ENCODE results near the gene KRT12.
"Not testable (repeated sequence)": the region's sequence is repeated elsewhere in the genome, so short reads cannot be mapped to it uniquely, and the experiment has no call there.

KRT12 gene

GRCh38 chr17:40883626-40884334, 16.8 kb upstream of the KRT12 start:
- DNase-seq, result no peak

DNA sequence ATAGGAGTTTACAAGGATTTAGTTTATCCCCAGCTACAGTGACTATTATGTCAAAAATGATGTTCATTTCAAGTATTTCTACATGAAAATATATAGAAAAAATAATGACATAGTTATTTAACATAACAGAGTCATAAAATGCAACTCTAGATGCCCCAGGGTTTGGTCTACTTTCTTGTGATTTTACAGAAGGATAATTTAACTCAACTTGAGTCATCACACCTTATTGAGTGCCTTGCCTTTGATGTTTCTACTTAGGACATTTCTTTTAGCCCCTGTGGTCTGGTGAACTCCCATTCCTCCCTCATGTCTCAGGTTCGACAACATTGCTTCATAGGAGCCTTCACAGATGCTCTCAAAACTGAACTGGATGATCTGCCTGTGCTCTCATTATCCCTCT, 16.0 kb upstream of the KRT12 start:
- DNase-seq, result no peak

DNA sequence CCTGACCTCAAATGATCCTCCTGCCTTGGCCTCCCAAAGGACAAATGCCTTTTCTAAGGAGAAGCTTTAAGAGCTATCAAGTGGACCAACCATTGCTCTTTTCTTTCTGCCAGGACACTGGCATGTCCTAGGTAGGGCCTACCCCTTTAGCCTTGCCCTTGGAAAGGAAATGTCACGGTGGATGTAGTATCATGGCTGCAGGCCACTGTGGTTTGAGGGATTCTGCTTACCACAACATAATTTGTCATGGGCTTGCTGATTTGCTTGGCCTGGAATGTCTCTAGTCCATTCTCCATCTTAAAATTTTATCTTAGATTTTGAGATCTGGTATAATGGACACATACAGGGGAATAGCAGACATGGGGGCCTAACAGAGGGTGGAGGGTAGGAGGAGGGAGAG, 12.0 kb upstream of the KRT12 start:
- no peak for DNase-seq

DNA sequence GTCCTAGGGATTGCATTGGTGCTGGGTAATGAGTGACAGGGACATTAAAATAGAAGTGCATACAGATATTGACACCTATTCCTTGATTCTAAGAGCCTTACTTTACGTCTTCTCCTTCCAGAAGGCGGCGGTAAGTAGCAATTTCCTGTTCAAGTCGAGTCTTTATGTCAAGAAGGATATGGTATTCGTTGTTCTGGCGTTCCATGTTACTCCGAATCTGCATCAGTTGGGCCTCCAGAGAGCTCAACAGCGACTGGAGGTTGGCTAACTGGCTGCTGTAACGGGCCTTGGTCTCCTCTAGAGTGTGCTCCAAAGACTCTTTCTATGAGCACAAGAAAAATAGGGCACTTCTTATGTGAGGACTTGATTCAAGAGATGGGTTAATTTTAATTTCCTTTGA, 11.0 kb upstream of the KRT12 start:
- no peak for DNase-seq

DNA sequence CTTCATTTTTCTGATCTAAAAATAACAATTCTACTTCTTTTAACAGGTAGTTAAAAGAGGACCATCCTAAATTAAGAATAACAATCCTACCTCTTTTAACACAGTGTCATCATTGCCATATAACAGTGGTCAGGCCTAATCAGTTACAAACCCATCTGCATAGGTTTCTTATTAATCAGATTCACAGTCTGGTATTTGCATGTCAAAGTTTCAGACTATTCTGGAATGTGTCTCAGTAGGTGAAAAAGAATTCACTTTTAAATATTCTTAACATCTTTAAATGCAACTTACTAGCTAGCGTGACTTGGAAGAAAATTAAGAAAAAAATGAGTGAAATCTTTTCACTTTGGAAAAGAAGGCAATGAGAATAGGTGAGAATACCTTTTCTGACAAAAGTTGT, 6.8 kb upstream of the KRT12 start:
- no peak for DNase-seq

DNA sequence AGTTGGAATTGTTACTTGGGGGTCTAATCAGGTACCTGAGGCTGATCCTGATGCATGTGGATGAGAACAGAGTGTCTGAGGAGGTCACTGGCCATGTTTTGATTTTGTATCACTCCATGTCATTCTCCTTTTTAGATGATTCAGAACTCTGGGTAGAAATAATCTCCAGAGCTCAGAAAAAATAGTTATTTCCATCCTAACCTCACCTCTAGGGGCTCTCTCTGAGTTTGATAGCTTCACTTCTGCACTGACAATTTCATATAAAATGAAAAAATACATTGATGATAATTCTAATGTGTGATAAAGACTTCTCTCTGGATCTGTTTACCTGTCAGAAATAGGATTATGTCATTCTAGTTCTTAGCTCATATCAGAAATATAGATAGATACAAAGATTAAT, 6.2 kb upstream of the KRT12 start:
- DNase-seq, result no peak

DNA sequence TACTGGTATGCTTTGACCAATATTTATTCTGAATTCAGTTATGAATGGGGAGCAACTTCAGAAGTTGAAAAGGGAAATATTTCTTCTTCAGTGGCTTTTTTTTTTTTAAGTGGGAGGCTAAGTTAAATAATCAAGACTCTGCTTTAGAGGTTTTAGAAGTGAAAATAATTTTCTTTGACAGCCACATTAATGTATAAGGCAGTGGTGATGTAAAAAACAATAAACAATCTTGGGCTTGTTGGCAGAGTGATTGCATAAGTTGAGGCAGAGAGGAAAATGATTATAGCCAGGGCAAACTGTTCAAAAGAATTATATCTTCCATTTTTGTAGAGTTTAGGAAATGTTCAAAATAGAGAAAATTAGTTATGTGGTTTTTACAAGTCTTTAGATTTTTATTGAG, 5.4 kb upstream of the KRT12 start:
- no peak for DNase-seq

GRCh38 chr17:40871316-40871715, 4.3 kb upstream of the KRT12 start:
- no peak for DNase-seq

- no peak for DNase-seq
These were observed 3.1 kb upstream of the KRT12 start for GRCh38 chr17:40870136-40870535.

- no peak for DNase-seq
These were observed 2.2 kb downstream of the KRT12 start for GRCh38 chr17:40864661-40865390.

DNA sequence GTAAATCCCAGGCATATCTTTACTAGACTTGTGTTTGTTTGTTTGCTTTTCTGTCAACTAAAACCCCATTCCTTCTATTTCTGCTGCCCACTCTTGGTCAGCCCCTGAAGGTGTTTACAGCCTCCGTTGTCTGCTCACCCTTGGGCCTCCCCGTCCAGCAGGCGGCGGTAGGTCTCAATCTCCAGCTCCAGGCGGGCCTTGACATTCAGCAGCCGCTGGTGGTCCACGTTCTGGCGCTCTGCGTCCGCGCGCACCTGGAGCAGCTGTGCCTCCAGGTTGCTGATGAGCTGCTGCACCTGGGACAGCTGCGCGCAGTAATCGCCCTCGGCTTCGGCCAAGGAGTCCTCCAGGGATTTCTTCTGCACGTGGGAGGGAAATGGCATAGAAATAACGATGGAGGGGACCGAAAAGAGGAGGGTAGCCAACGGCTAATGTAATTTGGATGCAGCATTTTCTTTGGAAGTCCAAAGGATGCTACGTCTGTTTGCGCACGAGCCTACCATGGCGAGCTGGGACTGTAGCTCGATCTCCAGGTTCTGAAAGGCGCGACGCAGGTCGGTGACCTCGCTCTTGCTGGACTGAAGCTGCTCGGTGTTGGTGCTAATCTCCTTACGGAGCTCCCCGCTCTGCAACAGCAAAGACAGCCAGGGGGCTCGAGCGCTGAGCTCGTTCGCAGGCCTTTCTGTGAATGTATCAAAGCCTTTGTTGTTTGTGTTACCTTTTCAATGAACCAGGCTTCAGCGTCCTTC, 3.9 kb downstream of the KRT12 start:
- DNase-seq, result no peak

DNA sequence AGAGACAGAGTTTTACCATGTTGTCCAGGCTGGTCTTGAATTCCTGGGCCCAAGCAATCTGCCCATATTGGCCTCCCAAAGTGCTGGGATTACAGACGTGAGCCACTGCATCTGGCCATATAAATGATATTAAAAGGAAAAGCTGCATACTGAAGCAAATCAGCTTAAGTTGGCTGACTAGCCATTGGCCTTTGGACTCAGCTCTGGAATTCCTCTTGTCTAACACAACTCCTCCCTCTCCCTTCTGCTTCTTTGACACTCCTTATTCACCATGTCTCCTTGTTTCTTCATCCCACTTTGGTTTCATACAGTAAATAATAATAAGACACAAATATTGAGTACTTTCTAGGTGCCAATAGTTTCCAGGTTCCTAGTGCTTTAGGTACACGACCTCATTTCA, 7.5 kb downstream of the KRT12 start:
- no peak for DNase-seq

DNA sequence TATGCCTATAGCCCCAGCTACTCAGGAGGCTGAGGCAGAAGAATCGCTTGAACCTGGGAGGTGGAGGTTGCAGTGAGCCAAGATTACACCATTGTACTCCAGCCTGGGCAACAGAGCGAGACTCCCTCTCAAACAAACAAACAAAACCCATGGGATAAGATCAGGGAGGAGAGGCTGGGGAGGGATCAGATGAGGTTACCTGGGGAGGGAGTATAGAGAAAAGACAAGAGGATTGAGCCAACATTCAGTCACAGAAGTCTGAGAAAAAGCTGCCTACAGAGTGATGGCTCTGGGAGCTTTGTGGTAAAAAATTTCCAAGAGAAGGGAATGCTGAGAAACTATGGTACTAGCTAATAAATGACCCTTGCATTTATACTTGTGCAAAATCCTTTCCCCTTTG, 8.4 kb downstream of the KRT12 start:
- DNase-seq, result not testable (repeated sequence)

GRCh38 chr17:40857535-40857934, 9.5 kb downstream of the KRT12 start:
- DNase-seq, result no peak

DNA sequence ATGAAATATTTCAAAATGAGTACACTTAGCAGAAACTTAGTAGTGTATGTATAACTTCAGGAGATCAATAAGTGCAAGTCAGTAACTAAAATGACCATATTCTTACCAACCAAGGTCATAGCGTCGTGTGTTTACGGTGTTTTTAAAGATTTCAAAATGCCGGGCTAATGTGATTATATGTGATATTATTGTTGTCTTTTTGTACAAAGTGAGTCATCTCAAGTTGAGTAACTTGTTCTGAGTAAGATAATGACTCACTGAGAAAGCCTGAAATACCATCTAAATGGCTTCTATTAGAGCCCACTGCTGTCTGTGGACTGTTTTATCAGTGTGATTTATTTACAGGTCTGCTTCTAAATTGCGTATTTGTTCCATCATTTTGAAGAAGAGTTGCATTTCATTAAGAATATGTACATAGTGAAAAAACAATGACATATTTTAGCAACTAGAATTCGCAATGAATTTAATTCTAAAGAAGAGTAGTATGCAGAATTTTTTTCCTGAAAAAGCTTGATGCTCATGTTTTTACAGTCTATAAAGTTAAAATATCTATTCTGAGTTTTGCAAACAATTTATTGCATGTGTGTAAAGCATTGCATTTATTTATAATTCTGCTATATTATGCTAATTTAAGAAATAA, 12.7 kb downstream of the KRT12 start:
- DNase-seq, result no peak

- DNase-seq, result no peak
These were observed 14.7 kb downstream of the KRT12 start for GRCh38 chr17:40852364-40852763.

GRCh38 chr17:40850293-40850972, 16.6 kb downstream of the KRT12 start:
- no peak for DNase-seq

DNA sequence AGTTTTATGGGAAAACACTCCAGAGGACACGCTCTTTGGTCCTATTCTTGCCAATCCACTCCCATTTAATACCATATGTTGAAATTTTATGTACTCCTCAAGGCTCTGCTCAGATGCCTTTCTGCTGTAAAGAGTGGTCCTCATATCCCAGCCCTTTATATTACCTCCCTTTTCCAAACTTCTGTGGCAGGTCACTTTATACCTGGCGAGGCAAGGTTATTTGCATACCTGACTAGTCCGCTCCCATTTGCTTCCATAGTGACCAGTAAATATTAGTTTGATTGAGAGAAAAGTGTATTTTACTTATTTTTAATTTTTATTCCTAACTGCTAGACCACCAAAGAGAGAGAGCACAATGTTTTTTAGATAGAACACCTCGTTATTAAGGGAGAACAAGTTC, 17.3 kb downstream of the KRT12 start:
- no peak for DNase-seq

DNA sequence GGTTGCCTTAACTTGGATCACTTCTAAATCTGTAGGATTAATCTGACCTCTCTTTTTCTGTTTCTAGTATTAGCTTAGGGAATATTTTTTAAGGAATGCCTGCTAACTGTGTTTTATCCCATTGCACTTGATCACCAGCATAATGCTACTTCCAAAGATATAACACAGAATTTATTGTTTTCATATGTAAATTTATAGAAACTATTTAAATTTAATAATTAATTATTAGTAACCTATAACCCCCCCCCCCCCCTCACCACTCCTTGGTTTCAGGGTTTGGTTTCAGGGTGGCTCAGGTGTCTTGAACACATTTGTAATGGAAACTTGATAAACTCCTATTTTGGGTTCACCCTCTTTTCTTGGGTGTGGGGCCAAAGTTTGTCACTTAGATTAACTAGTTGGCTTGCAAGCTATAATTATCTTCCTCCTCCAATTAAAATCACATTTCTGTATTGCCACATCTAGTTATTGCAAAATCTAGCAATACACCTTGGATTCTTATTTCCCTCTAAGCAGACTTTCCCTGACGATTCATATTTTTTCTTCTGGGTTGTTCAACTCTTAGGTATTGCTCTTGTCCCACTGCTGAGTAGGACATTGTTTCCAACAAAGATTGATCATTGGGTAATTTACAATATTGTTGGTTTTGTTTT, 18.3 kb downstream of the KRT12 start:
- no peak for DNase-seq

DNA sequence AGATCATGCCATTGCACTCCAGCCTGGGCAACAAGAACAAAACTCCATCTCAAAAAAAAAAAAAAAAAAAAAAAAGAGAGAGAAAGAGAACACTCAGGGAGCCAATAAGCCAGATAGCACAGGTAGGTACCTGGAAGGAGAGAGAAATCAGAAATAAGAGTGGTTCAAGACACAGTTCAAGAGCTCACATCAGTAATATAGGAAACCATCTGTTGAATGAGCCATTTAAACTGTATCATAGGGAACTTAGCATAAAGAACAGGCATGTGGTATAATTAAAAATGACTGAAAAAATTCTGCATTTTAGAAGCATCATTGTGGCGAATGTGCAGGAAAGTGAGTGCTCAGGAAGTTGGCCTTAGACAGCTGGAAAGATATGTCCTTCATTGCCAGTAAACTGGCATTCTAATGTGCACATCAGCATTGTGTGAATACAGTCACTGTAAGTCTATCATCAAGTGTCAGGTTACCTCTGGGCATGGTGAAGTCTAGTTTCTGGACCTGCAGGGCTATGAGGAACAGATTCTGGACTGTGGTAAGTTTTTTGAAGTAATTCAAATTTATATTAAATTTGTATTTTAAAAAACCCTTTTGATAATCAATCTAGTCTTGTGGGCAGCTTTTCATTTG, 20.4 kb downstream of the KRT12 start:
- DNase-seq, result no peak

- DNase-seq, result no peak
These were observed 22.3 kb downstream of the KRT12 start for GRCh38 chr17:40844671-40845107.

DNA sequence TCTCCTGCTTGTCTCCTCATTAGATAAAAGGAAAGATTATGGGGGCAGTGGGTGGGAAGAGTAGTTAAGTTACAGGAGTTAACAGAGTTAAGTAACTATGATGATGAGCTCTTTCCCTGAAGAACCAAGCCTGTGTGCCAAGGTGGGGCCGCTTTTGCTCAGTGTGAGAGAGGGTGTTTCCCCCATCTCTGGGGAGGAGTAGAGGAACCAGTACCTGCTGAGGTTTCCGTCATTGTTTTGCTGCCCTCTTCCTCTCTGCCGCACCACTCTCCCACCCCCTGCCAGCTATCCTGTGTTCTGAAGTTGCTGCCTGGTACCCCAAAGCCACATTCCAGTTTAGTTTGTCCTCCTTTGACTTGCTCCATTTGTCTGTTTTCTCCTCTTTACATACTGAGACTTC, 23.8 kb downstream of the KRT12 start:
- no peak for DNase-seq
